ENCODE measurements around the gene PANX1. TPM values are rescaled to one million over a fixed set of nuclear protein-coding genes. Genes with fewer than 3 reads are reported as not detected.
A peak's percentile ranks its signal among the peaks of the same experiment; 100 is the strongest.

Gene PANX1
- total RNA-seq, 1 experiment from 2014 or later = 35.1 TPM

GRCh38 chr11:94120946-94121345 is 7.7 kb upstream of the PANX1 start:
- in situ Hi-C loops (cut with HindIII; ENCODE audit: low pct_unique_long_range_greater_than_20kb, low sequenced_read_pairs) = no loop called here
- DNase-seq (ENCODE audit: low read depth, low spot score) = no peak

- DNase-seq (ENCODE audit: low read depth, low spot score) = no peak
- in situ Hi-C loops (cut with HindIII; ENCODE audit: low pct_unique_long_range_greater_than_20kb, low sequenced_read_pairs) = no loop called here
These were observed 3.1 kb upstream of the PANX1 start for GRCh38 chr11:94125407-94126115.

- DNase-seq (ENCODE audit: low read depth, low spot score) = no peak
- in situ Hi-C loops (cut with HindIII; ENCODE audit: low pct_unique_long_range_greater_than_20kb, low sequenced_read_pairs) = no loop called here
These were observed 1.0 kb upstream of the PANX1 start for GRCh38 chr11:94127638-94128037.

- in situ Hi-C loops (cut with HindIII; ENCODE audit: low pct_unique_long_range_greater_than_20kb, low sequenced_read_pairs) = no loop called here
These were observed 323 bp upstream of the PANX1 start for GRCh38 chr11:94128291-94128745.

GRCh38 chr11:94129512-94130297 is 1.1 kb downstream of the PANX1 start:
- in situ Hi-C loops (cut with HindIII; ENCODE audit: low pct_unique_long_range_greater_than_20kb, low sequenced_read_pairs) = no loop called here
- DNase-seq (ENCODE audit: low read depth, low spot score) = no peak

More at GRCh38 chr11:94128291-94128745, 323 bp upstream of the PANX1 start:
- DNase-seq (ENCODE audit: low read depth, low spot score) = peak; percentile 6

- DNase-seq (ENCODE audit: low read depth, low spot score) = no peak
These were observed 1.8 kb downstream of the PANX1 start for GRCh38 chr11:94130298-94131046.

GRCh38 chr11:94131047-94131717 is 2.5 kb downstream of the PANX1 start:
- in situ Hi-C loops (cut with HindIII; ENCODE audit: low pct_unique_long_range_greater_than_20kb, low sequenced_read_pairs) = no loop called here

More at GRCh38 chr11:94130298-94131046, 1.8 kb downstream of the PANX1 start:
- in situ Hi-C loops (cut with HindIII; ENCODE audit: low pct_unique_long_range_greater_than_20kb, low sequenced_read_pairs) = no loop called here

GRCh38 chr11:94131718-94132115 is 3.1 kb downstream of the PANX1 start:
- in situ Hi-C loops (cut with HindIII; ENCODE audit: low pct_unique_long_range_greater_than_20kb, low sequenced_read_pairs) = no loop called here
- DNase-seq (ENCODE audit: low read depth, low spot score) = no peak

More at GRCh38 chr11:94131047-94131717, 2.5 kb downstream of the PANX1 start:
- no peak for DNase-seq (ENCODE audit: low read depth, low spot score)

GRCh38 chr11:94132152-94132558 is 3.5 kb downstream of the PANX1 start:
- in situ Hi-C loops (cut with HindIII; ENCODE audit: low pct_unique_long_range_greater_than_20kb, low sequenced_read_pairs) = no loop called here
- peak; percentile 54 for DNase-seq (ENCODE audit: low read depth, low spot score)

- no peak for DNase-seq (ENCODE audit: low read depth, low spot score)
- in situ Hi-C loops (cut with HindIII; ENCODE audit: low pct_unique_long_range_greater_than_20kb, low sequenced_read_pairs) = no loop called here
These were observed 4.3 kb downstream of the PANX1 start for GRCh38 chr11:94132823-94133408.

- DNase-seq (ENCODE audit: low read depth, low spot score) = no peak
- in situ Hi-C loops (cut with HindIII; ENCODE audit: low pct_unique_long_range_greater_than_20kb, low sequenced_read_pairs) = no loop called here
These were observed 5.1 kb downstream of the PANX1 start for GRCh38 chr11:94133752-94134151.

GRCh38 chr11:94134651-94135512 is 6.2 kb downstream of the PANX1 start:
- in situ Hi-C loops (cut with HindIII; ENCODE audit: low pct_unique_long_range_greater_than_20kb, low sequenced_read_pairs) = no loop called here
- DNase-seq (ENCODE audit: low read depth, low spot score) = no peak

GRCh38 chr11:94139416-94139815 is 10.8 kb downstream of the PANX1 start:
- in situ Hi-C loops (cut with HindIII; ENCODE audit: low pct_unique_long_range_greater_than_20kb, low sequenced_read_pairs) = no loop called here
- no peak for DNase-seq (ENCODE audit: low read depth, low spot score)

- DNase-seq (ENCODE audit: low read depth, low spot score) = no peak
- in situ Hi-C loops (cut with HindIII; ENCODE audit: low pct_unique_long_range_greater_than_20kb, low sequenced_read_pairs) = no loop called here
These were observed 11.6 kb downstream of the PANX1 start for GRCh38 chr11:94140154-94140655.

- in situ Hi-C loops (cut with HindIII; ENCODE audit: low pct_unique_long_range_greater_than_20kb, low sequenced_read_pairs) = no loop called here
- no peak for DNase-seq (ENCODE audit: low read depth, low spot score)
These were observed 13.1 kb downstream of the PANX1 start for GRCh38 chr11:94141511-94142307.
